ENCODE measurements around the gene NHP2.
A peak's percentile ranks its signal among the peaks of the same experiment; 100 is the strongest.

The NHP2 gene

DNA sequence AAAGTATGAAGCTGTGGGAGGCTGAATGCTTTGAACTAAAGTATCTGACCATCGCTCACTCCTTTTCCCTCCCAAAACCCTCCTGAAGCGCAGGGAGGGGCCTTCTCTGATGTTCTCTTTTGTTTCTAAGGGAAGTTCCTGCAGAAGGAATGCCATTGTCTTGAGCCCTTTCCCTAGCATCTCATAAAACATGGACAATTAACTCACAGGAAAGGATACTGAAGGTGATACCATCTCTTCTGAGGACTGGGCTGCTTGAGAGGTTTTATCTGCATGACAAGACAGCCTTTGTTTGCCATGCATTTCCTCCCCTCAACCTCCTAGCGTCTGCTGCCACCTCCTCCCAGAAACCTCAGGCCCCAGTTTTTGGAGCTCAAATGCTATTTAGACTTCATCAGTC lies 27.1 kb downstream of the NHP2 start:
- Mint-ChIP-seq H3K27me3 (ENCODE audit: low read depth) (no peaks in the 10 kb centered on the region), H3K36me3 (ENCODE audit: low read depth) (peaks cover 1% of the 10 kb centered on the region), H3K4me3 (peak overlapping the region in 1 of 3 experiments; percentile 31), H3K9me3 (no peaks in the 10 kb centered on the region), H3K27ac (peak overlapping the region; percentile 12 to 48 (median 17)), H3K4me1 (peaks cover 41% of the 10 kb centered on the region)
- TF ChIP-seq, protein P1, sequence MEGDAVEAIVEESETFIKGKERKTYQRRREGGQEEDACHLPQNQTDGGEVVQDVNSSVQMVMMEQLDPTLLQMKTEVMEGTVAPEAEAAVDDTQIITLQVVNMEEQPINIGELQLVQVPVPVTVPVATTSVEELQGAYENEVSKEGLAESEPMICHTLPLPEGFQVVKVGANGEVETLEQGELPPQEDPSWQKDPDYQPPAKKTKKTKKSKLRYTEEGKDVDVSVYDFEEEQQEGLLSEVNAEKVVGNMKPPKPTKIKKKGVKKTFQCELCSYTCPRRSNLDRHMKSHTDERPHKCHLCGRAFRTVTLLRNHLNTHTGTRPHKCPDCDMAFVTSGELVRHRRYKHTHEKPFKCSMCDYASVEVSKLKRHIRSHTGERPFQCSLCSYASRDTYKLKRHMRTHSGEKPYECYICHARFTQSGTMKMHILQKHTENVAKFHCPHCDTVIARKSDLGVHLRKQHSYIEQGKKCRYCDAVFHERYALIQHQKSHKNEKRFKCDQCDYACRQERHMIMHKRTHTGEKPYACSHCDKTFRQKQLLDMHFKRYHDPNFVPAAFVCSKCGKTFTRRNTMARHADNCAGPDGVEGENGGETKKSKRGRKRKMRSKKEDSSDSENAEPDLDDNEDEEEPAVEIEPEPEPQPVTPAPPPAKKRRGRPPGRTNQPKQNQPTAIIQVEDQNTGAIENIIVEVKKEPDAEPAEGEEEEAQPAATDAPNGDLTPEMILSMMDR (IDR thresholded peaks at IDR 0.05; ENCODE audit: unreplicated experiment in 3 of 3), result no peak

DNA sequence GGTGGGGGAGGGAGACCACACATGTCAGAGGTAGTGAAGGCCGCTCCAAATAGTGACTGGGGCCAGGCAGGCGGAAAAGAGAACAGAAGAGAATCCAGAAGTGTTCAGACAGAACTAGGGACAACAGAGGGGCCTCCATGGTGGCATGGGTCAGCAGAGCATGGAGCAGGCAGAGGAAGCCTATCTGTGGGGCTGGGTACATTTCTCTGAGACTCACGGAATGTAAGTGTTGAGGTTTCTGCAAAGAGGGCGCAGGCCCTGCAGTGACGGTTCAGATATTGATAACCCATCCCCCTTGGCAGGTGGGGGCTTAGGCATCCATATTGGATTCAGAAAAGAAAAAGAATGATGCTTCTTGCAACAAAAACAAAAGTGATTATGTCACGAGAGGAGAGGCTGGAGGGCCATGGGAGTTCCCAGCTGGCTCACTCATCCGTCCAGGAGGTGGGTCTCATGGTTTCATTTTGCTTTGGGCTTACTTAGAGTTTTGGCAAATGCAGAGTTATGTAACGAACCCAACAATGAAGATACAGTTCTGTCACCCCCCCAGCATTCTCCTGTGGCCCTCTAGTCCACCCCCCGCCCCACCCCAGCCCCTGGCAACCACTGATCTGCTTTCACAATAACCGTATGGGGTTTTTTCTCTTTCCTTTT lies 28.3 kb downstream of the NHP2 start:
- no peaks in the 10 kb centered on the region for H3K27me3 Mint-ChIP-seq (ENCODE audit: low read depth)
- no peak overlapping the region for H3K27ac Mint-ChIP-seq
- TF ChIP-seq, protein P1 (IDR thresholded peaks at IDR 0.05; ENCODE audit: unreplicated experiment in 3 of 3), result no peak
- H3K4me3 Mint-ChIP-seq, result peak overlapping the region in 1 of 3 experiments; percentile 8
- no peaks in the 10 kb centered on the region for H3K9me3 Mint-ChIP-seq
- no peaks in the 10 kb centered on the region for H3K36me3 Mint-ChIP-seq (ENCODE audit: low read depth)
- peaks cover 46% of the 10 kb centered on the region for H3K4me1 Mint-ChIP-seq

DNA sequence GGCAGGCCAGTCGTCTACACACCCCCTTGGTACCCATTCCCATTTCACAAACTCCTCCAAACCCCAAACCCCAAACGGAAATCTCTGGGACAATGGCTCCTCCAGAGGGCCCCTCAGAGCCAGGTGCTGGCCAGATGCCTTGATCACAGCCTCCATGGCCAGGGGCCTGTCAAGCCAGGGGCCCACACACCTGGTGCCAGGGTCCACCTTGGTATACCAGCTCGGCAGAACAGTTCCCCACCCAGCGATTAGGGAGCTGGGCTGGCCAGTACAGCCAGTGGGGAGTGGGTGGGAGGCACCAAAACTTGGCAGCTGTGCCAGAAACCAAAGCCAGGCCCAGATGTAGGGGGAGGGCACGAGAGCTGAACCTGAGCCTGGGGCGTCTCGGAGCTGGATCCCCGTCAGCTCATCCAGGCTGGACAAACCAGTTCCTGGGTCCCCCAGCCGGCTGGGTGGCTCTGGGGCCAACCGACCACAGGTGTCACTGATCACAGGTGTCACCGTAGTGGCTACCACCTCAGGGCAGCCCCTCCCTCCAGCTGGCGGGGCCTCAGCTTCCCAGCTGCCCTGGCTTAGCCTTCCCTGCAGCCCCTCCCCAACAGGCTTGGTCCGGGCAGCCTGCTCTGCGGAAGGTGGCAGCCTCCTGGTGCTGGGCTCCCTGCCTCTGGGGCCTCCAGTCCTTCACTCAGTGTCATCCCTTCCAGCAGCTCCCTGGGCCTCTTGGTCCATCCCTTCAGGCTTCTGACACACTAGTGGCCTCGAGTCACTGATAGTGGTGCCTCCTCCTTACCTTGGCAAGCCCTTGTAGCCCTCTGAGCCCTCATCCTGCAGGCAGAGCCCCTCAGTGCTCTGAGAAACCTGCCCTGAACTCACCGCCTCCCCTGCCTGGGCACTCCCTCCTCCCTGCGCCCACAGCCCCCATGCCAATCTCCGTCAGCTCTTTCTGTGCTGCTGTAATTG lies 29.4 kb downstream of the NHP2 start:
- H3K27me3 Mint-ChIP-seq (ENCODE audit: low read depth), result no peaks in the 10 kb centered on the region
- no peaks in the 10 kb centered on the region for H3K9me3 Mint-ChIP-seq
- TF ChIP-seq, protein P1 (IDR thresholded peaks at IDR 0.05; ENCODE audit: unreplicated experiment in 3 of 3), result no peak
- no peak overlapping the region for H3K4me3 Mint-ChIP-seq
- no peaks in the 10 kb centered on the region for H3K36me3 Mint-ChIP-seq (ENCODE audit: low read depth)
- H3K27ac Mint-ChIP-seq, result peak overlapping the region in 1 of 3 experiments; percentile 45
- H3K4me1 Mint-ChIP-seq, result peaks cover 49% of the 10 kb centered on the region

DNA sequence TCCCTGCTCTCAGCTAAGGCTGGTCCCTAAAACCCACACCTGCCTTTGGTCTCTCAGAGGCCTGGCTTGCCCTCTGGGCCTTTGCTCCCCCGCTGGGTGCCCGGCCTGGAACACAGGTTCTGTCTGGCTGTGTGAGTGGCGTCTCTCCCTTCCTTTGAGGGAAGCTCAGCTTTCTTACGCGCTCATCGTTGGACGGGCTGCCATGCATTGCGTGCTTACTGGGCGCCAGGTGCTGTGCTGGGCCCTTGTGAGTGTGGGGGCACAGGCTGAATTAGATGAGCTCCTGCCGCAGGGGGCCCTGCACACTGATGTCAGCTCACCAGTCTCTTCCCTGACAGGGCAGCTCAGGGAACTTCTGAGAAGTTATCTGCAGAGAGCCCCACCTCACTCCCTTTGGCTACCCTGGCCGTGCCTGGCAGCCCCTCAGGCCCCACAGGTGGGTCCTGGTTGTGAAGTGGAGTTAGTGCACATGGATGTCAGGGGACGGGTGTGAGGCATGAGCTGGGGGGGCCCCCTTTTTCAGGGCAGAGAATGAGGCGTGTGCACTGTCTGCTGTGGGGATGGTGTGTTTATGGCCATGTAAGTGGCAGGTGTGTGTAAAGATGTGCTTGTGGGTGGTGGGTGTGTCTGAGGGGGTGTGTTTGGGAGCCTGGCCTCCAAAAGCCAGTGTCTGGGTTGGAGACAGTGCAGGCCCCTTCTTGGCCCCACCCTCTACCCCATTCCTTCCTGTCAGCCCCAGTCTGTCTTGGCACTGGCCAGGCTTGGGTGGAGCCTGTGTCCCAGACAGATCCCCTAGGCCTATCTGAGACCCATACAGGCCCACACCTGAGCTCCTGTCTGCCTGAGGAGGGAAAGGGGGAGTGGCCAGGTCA lies 30.4 kb downstream of the NHP2 start:
- TF ChIP-seq, protein P1 (IDR thresholded peaks at IDR 0.05; ENCODE audit: unreplicated experiment in 3 of 3), result no peak
- Mint-ChIP-seq H3K27me3 (ENCODE audit: low read depth) (no peaks in the 10 kb centered on the region), H3K4me1 (peaks cover 52% of the 10 kb centered on the region), H3K9me3 (no peaks in the 10 kb centered on the region), H3K4me3 (no peak overlapping the region), H3K36me3 (ENCODE audit: low read depth) (no peaks in the 10 kb centered on the region), H3K27ac (peak overlapping the region in 1 of 3 experiments; percentile 45)

DNA sequence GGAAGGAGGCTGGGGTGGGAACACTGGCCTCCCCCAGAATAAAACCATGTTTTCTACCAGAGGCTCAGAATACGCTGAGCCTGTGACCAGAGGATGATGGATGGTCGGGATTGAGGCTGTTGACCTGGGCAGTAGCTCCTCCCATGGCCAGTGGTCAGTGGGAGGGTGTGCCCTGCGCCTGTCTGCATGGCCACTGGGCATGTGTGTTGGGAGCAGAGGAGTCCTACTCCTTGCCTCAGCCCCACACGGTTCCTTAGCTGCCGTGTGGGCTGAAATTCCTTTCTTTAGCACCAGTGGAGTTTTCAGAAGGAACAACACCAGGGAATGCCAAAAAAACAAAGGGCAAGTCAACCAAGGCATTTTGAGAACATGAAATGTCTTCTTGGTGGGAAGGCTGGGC lies 31.3 kb downstream of the NHP2 start:
- H3K36me3 Mint-ChIP-seq (ENCODE audit: low read depth), result no peaks in the 10 kb centered on the region
- H3K4me1 Mint-ChIP-seq, result peaks cover 52% of the 10 kb centered on the region
- H3K9me3 Mint-ChIP-seq, result no peaks in the 10 kb centered on the region
- TF ChIP-seq, protein P1 (IDR thresholded peaks at IDR 0.05; ENCODE audit: unreplicated experiment in 3 of 3), result no peak
- H3K4me3 Mint-ChIP-seq, result no peak overlapping the region
- no peaks in the 10 kb centered on the region for H3K27me3 Mint-ChIP-seq (ENCODE audit: low read depth)
- no peak overlapping the region for H3K27ac Mint-ChIP-seq

All from nephron (organoid).